HG03095 (cell line): ENCODE measurements around the gene ZGRF1.
"Not testable (repeated sequence)": the region's sequence is repeated elsewhere in the genome, so short reads cannot be mapped to it uniquely, and the experiment has no call there.

Experiments
- ATAC-seq: cut with Tn5 transposase; IDR thresholded peaks from one replicate; pipeline ENCODE4 v1.9.1; 2021; ENCODE audit warnings: moderate library complexity; ENCODE audit not compliant: unreplicated experiment

Gene ZGRF1

GRCh38 chr4:112516471-112517066 lies 120.1 kb downstream of the ZGRF1 start:
- peak; percentile 26 for ATAC-seq

- no peak for ATAC-seq
Observed at GRCh38 chr4:112516066-112516470, 120.6 kb downstream of the ZGRF1 start, which contains the start of gene NEUROG2. NEUROG2 (minus strand) TSS chr4:112516180; CDS start chr4:112515475, 705 bp downstream.

DNA sequence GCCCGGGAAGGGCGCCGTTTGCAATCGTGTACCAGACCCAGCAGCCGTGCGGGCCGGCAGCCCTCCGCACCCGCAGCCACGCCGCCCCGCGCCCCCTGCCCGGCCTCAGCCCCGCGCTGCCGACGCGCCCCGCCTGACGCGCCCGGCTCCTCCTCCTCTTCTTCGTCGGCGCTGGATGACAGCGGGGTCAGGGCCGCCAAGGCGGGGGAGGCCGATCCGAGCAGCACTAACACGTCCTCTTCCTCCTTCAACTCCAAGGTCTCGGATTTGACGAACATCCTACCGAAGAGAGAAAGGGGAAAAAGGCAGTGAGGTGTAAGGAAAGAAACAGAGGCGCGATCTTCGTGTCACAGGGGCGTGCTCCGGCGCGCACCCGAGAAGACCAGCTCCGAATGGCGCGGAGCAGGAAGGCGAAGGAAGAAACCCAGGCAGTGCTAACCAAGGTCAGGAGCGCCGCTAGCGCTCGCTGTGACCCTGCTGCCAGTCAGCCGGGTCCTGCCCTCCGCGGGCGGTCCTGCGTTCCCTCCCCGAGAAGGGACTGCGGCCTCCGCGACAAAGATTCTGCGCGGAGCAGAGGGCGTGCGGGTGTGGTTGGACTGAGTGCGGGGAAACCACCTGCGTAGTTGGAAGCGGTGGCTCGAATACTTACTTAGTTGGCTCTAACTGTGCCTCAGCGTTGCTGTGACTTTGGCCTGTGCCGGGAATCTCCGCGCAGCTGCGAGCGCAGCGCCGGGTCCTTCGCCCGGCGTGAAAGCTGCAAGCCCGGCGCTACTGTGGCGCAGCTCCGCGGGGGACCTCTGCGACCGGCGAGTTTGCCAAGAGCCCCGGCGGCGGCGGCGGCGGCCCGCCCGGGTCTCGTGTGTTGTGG lies 121.3 kb downstream of the ZGRF1 start:
- ATAC-seq = peak; percentile 27

DNA sequence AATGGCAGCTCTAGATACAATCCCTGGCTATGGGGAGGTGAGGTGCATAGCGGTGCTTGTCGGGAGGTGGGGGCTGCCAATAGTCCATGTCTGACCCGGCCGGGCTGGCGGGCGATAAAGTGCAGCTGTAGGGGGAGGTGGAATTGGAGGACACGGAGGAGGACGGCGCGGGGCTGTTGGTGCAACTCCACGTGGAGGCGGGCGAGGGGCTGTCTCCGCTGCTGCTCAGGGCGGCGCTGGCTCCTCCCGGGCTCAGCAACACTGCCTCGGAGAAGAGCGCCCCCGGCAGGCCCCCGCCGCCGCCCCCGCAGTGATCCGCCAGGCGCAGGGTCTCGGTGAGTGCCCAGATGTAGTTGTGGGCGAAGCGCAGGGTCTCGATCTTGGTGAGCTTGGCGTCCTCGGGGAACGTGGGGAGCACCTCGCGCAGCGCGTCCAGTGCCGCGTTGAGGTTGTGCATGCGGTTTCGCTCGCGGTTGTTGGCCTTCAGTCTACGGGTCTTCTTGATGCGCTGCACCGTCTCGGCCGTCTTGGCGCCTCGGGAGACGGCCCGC lies 122.0 kb downstream of the ZGRF1 start:
- peak; percentile 14 for ATAC-seq

DNA sequence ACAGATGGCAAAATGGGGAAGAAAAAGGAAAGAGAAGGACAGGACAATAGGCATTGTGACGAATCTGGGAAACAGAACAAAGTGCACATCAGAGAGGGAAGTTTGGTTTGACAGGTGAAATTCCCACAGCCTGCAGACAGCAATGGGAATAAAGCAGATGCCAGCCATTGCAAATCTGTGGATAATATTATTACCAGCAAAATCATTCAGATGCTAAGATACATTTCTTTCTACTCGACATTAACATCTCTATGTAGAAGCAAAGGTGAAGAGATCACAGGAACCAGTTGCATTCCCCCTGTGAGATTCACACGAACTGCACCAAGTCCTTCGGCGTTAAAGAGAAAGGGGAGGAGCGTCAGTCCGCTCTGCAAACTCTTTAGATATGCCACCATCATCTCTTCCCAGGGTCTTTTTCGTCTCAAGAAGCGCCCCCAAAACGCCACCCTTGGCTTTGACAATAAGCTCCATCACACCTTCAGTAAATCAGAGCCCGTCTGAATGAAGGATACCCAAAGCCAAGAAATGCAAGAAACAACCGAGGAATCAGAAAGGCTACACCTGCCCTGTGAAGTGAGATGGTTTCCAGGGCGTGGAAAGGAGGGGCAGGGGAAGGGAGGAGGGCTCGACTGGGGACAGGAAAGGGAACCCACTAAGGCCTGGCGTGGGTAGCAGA lies 122.6 kb downstream of the ZGRF1 start:
- ATAC-seq = no peak

- ATAC-seq = no peak
Observed at GRCh38 chr4:112511803-112512118, 124.9 kb downstream of the ZGRF1 start.

- no peak for ATAC-seq
Observed at GRCh38 chr4:112511093-112511802, 125.5 kb downstream of the ZGRF1 start.

DNA sequence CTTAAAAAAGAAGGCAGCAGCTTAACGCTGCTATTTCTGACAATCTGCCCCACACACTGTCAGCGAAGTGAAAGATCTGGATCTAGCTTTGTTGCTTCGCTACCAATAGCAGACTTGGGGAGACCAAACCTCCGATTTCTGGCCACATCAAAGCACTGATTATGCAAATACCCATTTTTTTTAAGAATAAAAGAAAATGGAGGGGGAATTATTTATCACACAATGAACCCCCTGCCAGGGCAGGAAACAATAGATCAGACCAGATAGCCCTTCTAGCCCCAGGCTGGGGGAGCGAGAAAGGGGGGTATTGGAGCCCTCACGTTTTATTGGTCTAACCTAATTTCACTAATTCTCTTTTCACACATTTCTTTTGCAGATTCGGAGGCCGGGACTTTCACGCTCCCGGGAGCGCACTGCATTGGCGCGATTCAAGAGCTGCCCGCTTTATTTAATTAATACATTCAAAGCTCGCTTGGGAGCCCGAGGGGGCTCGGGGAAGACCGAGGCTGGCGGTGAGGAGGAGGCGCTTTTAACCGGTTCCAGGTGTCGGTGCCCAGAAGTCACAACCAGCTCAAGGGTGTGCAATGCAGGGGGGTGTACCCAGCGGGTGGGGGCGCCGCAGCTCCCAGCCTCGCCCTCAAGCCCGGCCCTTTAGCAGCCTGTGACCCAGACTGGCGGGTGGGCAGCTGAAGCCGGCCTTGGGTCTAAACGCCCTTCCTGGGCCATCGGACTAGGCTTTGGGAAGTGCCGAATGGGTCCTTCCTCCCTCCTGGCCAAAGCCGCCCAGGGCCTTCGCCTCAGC lies 126.2 kb downstream of the ZGRF1 start:
- ATAC-seq = no peak

DNA sequence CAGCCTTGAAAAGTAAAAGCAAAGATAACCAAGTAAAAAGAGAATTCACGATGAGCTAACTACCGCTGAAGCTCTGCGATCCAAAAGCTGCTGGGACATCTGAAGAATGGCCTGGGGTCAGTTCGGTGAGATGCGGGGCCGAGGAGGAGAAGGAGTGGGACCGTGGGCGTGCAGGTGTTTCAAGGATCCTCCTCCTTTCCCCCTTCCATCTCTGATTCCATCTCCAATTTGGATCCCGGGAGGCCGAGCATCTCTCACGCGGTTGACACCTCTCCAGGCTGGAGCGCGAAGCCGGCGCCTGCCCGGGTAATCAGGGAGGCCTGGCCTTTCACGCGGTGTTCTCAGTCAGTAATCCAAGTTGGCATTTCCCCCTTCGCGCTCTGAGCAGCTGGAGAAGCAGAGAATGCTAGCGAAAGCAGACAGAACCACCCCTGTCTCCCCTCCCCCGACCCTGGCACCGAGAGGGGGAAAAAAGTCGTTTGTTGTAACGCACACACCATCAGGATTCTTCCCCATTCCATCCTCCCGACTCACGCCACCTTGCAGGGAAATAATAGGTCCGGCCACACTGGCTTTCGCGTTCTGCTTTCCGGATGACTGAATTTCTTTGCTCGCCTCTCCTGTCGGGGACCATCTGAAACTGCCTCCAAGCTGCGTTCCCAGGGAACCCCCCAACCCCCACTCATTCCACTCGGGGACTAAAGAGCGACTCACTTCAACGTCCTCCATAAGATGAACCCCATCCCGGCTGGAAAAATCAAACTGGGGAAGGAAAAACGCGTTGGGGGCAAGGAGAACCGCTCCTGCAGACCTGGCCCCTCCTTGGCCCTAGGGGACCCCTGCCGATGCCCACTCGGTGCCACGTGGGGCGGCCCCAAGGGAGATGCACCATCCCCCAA lies 127.2 kb downstream of the ZGRF1 start:
- no peak for ATAC-seq

GRCh38 chr4:112508356-112508755 lies 128.4 kb downstream of the ZGRF1 start:
- ATAC-seq = no peak

DNA sequence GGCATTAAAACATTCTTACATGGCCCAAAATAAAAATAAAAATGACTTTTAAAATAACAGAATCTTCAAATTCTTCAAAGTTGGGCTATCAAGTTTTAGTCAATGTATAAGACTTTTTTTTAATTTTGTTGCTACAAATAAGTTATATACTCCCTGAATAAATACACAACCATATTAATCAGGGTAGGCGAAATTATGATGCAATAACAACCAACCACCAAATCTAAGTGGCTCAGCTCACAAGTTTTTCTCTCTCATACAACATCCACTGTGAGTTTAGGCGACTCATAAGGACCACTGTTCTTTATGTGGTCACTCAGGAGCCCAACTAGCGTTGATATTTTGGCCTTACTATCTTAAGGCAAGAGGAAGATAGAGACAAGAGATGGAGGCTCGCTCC lies 131.9 kb downstream of the ZGRF1 start:
- no peak for ATAC-seq

- no peak for ATAC-seq
Observed at GRCh38 chr4:112502871-112503270, 133.8 kb downstream of the ZGRF1 start.

- ATAC-seq = no peak
Observed at GRCh38 chr4:112492321-112492720, 144.4 kb downstream of the ZGRF1 start.

GRCh38 chr4:112490808-112491207 lies 145.9 kb downstream of the ZGRF1 start:
- ATAC-seq = not testable (repeated sequence)
